Aorta (tissue), 5 donors: Measurements from ENCODE around the gene SMARCA2. TPM values are rescaled to one million over a fixed set of nuclear protein-coding genes. Genes with fewer than 3 reads are reported as not detected.

Experiments
- ATAC-seq: fragments of 200-7000 bp; cut with Tn5 transposase; one replicate; pipeline ENCODE4 v1.9.1; 2022; ENCODE audit warnings: moderate library complexity; ENCODE audit not compliant: low FRiP score
- DNase-seq, 2 donors: peaks; one replicate each; pipeline ENCODE4 v3.0.0-alpha.2; 2020
- H3K27ac ChIP-seq, 2 donors: one replicate each; pipeline ENCODE4 v1.5.1; 2013; ENCODE audit warnings: low read length in 2 of 2, mild to moderate bottlenecking in 2 of 2, moderate library complexity in 2 of 2, control low read depth in 1 of 2, inconsistent platforms in 1 of 2, low read depth in 1 of 2
- H3K27me3 ChIP-seq, 2 donors: one replicate each; pipeline ENCODE4 v1.6.1; 2013; ENCODE audit warnings: control low read depth in 1 of 2, low read length in 1 of 2, mild to moderate bottlenecking in 1 of 2, moderate library complexity in 1 of 2; ENCODE audit not compliant: insufficient read depth in 2 of 2, control insufficient read depth in 1 of 2
- H3K36me3 ChIP-seq, 2 donors: one replicate each; pipeline ENCODE4 v1.6.1; 2013; ENCODE audit warnings: control low read depth in 1 of 2, low read length in 1 of 2, mild to moderate bottlenecking in 1 of 2; ENCODE audit not compliant: insufficient read depth in 2 of 2, control insufficient read depth in 1 of 2
- H3K4me1 ChIP-seq, 2 donors: one replicate each; pipeline ENCODE4 v1.6.1; 2013; ENCODE audit warnings: low read length in 2 of 2, control low read depth in 1 of 2, mild to moderate bottlenecking in 1 of 2, moderate library complexity in 1 of 2; ENCODE audit not compliant: insufficient read depth in 2 of 2, control insufficient read depth in 1 of 2
- H3K4me3 ChIP-seq, 2 donors: one replicate each; pipeline ENCODE4 v1.5.1; 2013; ENCODE audit warnings: low read length in 2 of 2, control low read depth in 1 of 2, mild to moderate bottlenecking in 1 of 2
- H3K9me3 ChIP-seq: one replicate; pipeline ENCODE4 v1.6.1; 2013; ENCODE audit warnings: mild to moderate bottlenecking, low read length; ENCODE audit not compliant: control insufficient read depth
- WGBS, 2 donors: extraction: QIAGEN DNeasy Blood & Tissue Kit; methylation state at CpG; one replicate each; pipeline ENCODE4 v1.1.7; 2013; 5-methylcytosine and 5-hydroxymethylcytosine counted together
- intact Hi-C, 2 donors: fragments of 100-400 bp; cut with DNase I; formaldehyde crosslinking; loops; one replicate each; pipeline versions ENCODE4 v1.14.2 to v1.15.0; 2022
- polyA plus RNA-seq, 2 donors: library from polyadenylated mRNA; stranded (reverse); fragments of 200-250 nt; gene quantifications; one replicate each; pipeline ENCODE4 v1.2.3, GENCODE V29; 2013
- total RNA-seq, 2 donors: library from RNA; stranded (reverse); fragmentation: NEBNext Ultra II Directional; extraction: Animal tissue kit (Norgen Biotek cat#: 25700); gene quantifications; one replicate each; pipeline ENCODE4 v1.2.1, GENCODE V29; 2021
- donor health status: healthy with polysubstance abuse.
- donor health status: Bipolar disorder and iron deficiency.
- donor health status: DM: no; HTN: no; CAD: no.
- donor health status: DM: no; HTN: no; CAD: no.
- donor health status: DM: yes; HTN: yes; CAD: no.

SMARCA2 gene
- total and polyA plus RNA-seq, 4 donors = 61.7 to 265 (median 145) TPM

DNA sequence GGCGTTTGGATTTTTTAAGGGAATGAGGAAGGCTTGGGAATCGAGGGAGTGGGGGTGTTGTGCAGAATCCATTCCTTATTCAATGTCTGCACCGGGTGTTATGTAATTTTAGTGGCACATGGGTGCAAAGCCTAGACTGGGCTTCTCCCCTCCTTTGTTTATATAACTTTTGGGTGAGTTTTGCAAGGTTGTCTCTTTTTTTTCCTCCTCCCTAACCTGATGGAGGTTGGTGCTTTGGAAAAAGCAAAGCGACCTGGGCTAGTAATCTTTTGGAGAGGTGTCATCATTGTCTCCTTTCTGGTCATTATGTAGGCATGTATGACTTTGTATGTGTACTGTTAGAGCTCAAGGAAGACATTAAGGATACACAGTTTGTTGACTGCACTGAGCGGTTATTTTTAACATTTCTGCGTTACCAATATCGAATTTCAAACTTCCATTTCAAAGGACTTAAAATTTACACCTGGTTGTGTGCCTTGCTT lies 3.1 kb downstream of the SMARCA2 start:
- H3K36me3 ChIP-seq = no peaks in the 10 kb centered on the region
- peak overlapping the region; percentile 85 to 95 for H3K4me3 ChIP-seq
- intact Hi-C loops = loop anchor here (5.0 to 10.0 kb wide), 5 partner anchors 34 to 797 kb away; partner anchors contain the start of gene VLDLR (in 1 of the 2)
- peak overlapping the region; percentile 79 to 92 for H3K27ac ChIP-seq
- H3K4me1 ChIP-seq = peaks cover 0 to 9% of the 10 kb centered on the region in 2 donors
- 3 to 5% methylated on average over 7 of the region's 7 CpGs for WGBS, 2 donors
- H3K27me3 ChIP-seq = no peaks in the 10 kb centered on the region
- no peak for ATAC-seq
- H3K9me3 ChIP-seq = no peaks in the 10 kb centered on the region
- DNase-seq = no peak

GRCh38 chr9:2018764-2019558 lies 3.8 kb downstream of the SMARCA2 start:
- Histone ChIP-seq H3K4me1 (peaks cover 0 to 9% of the 10 kb centered on the region in 2 donors), H3K36me3 (no peaks in the 10 kb centered on the region), H3K27me3 (no peaks in the 10 kb centered on the region), H3K9me3 (no peaks in the 10 kb centered on the region), H3K27ac (peak overlapping the region in 1 of 2 donors; percentile 33), H3K4me3 (peak overlapping the region in 1 of 2 donors; percentile 95)
- intact Hi-C loops = loop anchor here (5.0 to 10.0 kb wide), 5 partner anchors 33 to 796 kb away; partner anchors contain the start of gene VLDLR (in 1 of the 2)
- no peak for ATAC-seq
- DNase-seq = no peak
- WGBS, 2 donors = 14 to 15% methylated on average over 6 of the region's 6 CpGs

DNA sequence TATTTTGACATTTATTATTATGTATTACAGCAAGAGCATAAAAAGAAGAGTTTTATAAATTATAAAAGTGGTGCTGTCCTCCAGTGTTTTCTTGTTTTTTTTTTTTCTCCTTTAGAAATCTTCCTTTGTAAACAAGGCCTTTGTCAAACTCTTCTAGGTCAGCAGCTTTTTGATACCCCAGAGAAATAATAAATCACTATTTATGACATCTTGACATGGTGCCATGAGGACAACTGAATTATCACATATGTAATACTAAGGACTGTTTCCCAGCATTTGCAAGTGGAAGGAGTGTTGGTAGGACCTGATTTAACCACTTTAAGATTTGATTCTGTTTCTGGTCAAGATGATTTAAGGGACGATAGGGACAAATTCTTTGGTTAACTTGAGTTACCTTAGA lies 4.6 kb downstream of the SMARCA2 start:
- 19 to 22% methylated on average over 1 of the region's 1 CpG for WGBS, 2 donors
- Histone ChIP-seq H3K27me3 (no peaks in the 10 kb centered on the region), H3K4me3 (no peak overlapping the region), H3K36me3 (no peaks in the 10 kb centered on the region), H3K27ac (no peak overlapping the region), H3K9me3 (no peaks in the 10 kb centered on the region), H3K4me1 (peaks cover 0 to 15% of the 10 kb centered on the region in 2 donors)
- no peak for DNase-seq
- intact Hi-C loops = loop anchor here (5.0 to 10.0 kb wide), 6 partner anchors 33 to 795 kb away; partner anchors contain the start of gene VLDLR (in 1 of the 2)
- ATAC-seq = no peak

- no peaks in the 10 kb centered on the region for H3K9me3 ChIP-seq
- ATAC-seq = no peak
- H3K4me3 ChIP-seq = no peak overlapping the region
- H3K27me3 ChIP-seq = no peaks in the 10 kb centered on the region
- no peak overlapping the region for H3K27ac ChIP-seq
- 69 to 78% methylated on average over 7 of the region's 7 CpGs for WGBS, 2 donors
- no peak for DNase-seq
- peaks cover 3 to 18% of the 10 kb centered on the region in 2 donors for H3K4me1 ChIP-seq
- H3K36me3 ChIP-seq = no peaks in the 10 kb centered on the region
- intact Hi-C loops = loop anchor here in 1 of 2 donors (10.0 kb wide), 1 partner anchor 153 kb away; no protein-coding TSS in a partner anchor
These were observed 6.6 kb downstream of the SMARCA2 start for GRCh38 chr9:2021731-2022130.

DNA sequence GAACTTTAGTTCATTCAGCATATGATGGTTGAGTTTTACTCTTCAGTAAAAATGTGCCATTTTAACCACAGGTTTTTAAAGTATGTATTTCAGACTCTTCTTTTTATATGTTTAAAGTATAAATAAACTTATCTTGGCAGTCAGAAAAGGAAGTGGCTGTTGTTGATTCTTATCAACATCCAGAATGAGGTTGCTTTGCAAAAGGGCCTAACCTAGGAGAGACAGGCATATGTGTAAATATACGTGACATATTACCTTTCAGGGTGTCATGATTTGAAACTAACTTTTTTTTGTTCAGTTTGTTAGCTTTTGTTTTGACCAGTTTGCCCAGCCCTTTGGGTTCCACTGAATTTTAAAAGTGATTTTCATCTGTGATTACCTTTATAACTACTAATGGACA lies 7.4 kb downstream of the SMARCA2 start:
- Histone ChIP-seq H3K27me3 (no peaks in the 10 kb centered on the region), H3K9me3 (no peaks in the 10 kb centered on the region), H3K4me1 (peaks cover 3 to 20% of the 10 kb centered on the region in 2 donors), H3K4me3 (no peak overlapping the region), H3K27ac (no peak overlapping the region), H3K36me3 (no peaks in the 10 kb centered on the region)
- no peak for DNase-seq
- ATAC-seq = no peak
- intact Hi-C loops = loop anchor here in 1 of 2 donors (10.0 kb wide), 1 partner anchor 152 kb away; no protein-coding TSS in a partner anchor
- 44 to 53% methylated on average over 1 of the region's 1 CpG for WGBS, 2 donors

- ATAC-seq = no peak
- Histone ChIP-seq H3K27ac (no peak overlapping the region), H3K9me3 (no peaks in the 10 kb centered on the region), H3K27me3 (no peaks in the 10 kb centered on the region), H3K36me3 (no peaks in the 10 kb centered on the region), H3K4me3 (no peak overlapping the region), H3K4me1 (peaks cover 3 to 20% of the 10 kb centered on the region in 2 donors)
- intact Hi-C loops = loop anchor here in 1 of 2 donors (10.0 kb wide), 1 partner anchor 152 kb away; no protein-coding TSS in a partner anchor
- 32 to 36% methylated on average over 3 of the region's 3 CpGs for WGBS, 2 donors
- no peak for DNase-seq
These were observed 7.9 kb downstream of the SMARCA2 start for GRCh38 chr9:2023042-2023441.

- no peak overlapping the region for H3K27ac ChIP-seq
- H3K4me1 ChIP-seq = peaks cover 3 to 20% of the 10 kb centered on the region in 2 donors
- DNase-seq = no peak
- 2 to 10% methylated on average over 5 of the region's 5 CpGs for WGBS, 2 donors
- ATAC-seq = no peak
- no peaks in the 10 kb centered on the region for H3K36me3 ChIP-seq
- H3K27me3 ChIP-seq = no peaks in the 10 kb centered on the region
- intact Hi-C loops = loop anchor here in 1 of 2 donors (10.0 kb wide), 1 partner anchor 151 kb away; no protein-coding TSS in a partner anchor
- no peaks in the 10 kb centered on the region for H3K9me3 ChIP-seq
- H3K4me3 ChIP-seq = peak overlapping the region in 1 of 2 donors; percentile 5
These were observed 8.4 kb downstream of the SMARCA2 start for GRCh38 chr9:2023532-2023931.

- peak in 1 of 2 donors; percentile 33 for DNase-seq
- peaks cover 3 to 25% of the 10 kb centered on the region in 2 donors for H3K4me1 ChIP-seq
- intact Hi-C loops = loop anchor here in 1 of 2 donors (10.0 kb wide), 1 partner anchor 150 kb away; no protein-coding TSS in a partner anchor
These were observed 10.0 kb downstream of the SMARCA2 start for GRCh38 chr9:2024888-2025782.

More at GRCh38 chr9:2024888-2025782, 10.0 kb downstream of the SMARCA2 start:
- H3K4me3 ChIP-seq = no peak overlapping the region
- no peaks in the 10 kb centered on the region for H3K27me3 ChIP-seq
- ATAC-seq = no peak
- H3K9me3 ChIP-seq = no peaks in the 10 kb centered on the region
- WGBS, 2 donors = 18 to 23% methylated on average over 5 of the region's 5 CpGs
- H3K27ac ChIP-seq = no peak overlapping the region
- no peaks in the 10 kb centered on the region for H3K36me3 ChIP-seq
